ENCODE measurements around the gene SSC4D.

DNA sequence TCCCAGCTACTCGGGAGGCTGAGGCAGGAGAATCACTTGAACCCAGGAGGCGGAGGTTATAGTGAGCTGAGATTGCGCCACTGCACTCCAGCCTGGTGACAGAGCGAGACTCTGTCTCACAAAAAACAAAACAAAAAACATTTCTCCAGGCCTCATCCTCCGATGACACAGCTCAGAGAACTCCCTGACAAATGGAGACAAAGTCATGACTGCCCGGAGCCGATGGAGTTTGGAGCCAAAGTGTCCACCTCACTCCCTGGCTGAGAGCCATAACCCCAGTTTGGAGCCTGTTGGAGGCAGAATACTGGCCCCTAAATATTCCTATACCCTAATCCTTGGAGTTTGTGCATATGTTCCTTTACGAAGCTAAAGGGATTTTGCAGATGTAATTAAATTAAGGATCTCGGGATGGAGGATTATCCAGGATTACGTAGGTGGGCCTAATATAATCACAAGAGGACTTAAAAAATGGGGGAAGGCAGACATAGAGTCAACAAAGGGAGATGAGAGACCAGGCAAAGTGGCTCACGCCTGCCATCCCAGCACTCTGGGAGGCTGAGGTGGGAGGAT, 22.7 kb downstream of the SSC4D start:
- TF ChIP-seq, protein P1, sequence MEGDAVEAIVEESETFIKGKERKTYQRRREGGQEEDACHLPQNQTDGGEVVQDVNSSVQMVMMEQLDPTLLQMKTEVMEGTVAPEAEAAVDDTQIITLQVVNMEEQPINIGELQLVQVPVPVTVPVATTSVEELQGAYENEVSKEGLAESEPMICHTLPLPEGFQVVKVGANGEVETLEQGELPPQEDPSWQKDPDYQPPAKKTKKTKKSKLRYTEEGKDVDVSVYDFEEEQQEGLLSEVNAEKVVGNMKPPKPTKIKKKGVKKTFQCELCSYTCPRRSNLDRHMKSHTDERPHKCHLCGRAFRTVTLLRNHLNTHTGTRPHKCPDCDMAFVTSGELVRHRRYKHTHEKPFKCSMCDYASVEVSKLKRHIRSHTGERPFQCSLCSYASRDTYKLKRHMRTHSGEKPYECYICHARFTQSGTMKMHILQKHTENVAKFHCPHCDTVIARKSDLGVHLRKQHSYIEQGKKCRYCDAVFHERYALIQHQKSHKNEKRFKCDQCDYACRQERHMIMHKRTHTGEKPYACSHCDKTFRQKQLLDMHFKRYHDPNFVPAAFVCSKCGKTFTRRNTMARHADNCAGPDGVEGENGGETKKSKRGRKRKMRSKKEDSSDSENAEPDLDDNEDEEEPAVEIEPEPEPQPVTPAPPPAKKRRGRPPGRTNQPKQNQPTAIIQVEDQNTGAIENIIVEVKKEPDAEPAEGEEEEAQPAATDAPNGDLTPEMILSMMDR (IDR thresholded peaks at IDR 0.05; ENCODE audit: low read depth, low read length), result no peak
- TF ChIP-seq, protein P2, sequence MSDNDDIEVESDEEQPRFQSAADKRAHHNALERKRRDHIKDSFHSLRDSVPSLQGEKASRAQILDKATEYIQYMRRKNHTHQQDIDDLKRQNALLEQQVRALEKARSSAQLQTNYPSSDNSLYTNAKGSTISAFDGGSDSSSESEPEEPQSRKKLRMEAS (IDR thresholded peaks at IDR 0.05; ENCODE audit: low read depth, low read length), result no peak
- TF ChIP-seq POLR2A (IDR thresholded peaks at IDR 0.05; ENCODE audit: extremely low read depth, insufficient read length) (no peak), MYC (IDR thresholded peaks at IDR 0.05; ENCODE audit: low read depth, low read length) (no peak)
